Activated CD8-positive, alpha-beta memory T cell treated with anti-CD3 and anti-CD28 coated beads for 24 hours (primary cell): ENCODE data around the gene FAF1.

Experiments
- DNase-seq: peaks from one replicate; pipeline ENCODE4 v3.0.0-alpha.2; 2020

The FAF1 gene

DNA sequence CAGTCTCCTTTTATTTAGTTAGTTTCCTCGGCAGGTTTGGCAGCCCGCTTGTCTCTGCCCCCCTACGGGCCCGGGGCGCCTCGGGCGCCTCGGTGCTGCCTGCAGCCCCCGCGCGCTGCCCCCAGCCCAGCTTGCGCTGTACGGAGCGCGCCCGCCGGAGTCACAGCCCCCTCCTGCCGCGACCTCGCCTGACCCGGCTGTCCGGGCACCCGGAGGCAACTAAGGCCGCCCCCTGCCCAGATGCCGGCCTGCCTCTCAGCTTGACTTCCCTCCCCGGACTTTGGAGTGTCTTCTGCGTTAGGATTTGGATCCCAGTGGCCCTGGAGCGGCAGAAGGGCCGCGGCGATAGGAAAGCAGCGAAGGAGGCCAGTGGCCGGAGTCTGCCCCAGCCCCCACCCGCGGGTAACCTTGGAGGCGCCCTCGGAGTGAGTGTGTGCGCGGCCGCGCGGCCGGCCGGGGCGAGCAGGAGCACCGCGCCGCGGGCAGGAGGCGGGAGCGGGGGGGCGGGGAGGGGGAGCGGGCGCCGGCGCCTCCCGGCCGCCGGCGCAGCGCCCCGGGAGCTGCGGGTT, 17.6 kb upstream of the FAF1 start:
- DNase-seq: peak; percentile 72

DNA sequence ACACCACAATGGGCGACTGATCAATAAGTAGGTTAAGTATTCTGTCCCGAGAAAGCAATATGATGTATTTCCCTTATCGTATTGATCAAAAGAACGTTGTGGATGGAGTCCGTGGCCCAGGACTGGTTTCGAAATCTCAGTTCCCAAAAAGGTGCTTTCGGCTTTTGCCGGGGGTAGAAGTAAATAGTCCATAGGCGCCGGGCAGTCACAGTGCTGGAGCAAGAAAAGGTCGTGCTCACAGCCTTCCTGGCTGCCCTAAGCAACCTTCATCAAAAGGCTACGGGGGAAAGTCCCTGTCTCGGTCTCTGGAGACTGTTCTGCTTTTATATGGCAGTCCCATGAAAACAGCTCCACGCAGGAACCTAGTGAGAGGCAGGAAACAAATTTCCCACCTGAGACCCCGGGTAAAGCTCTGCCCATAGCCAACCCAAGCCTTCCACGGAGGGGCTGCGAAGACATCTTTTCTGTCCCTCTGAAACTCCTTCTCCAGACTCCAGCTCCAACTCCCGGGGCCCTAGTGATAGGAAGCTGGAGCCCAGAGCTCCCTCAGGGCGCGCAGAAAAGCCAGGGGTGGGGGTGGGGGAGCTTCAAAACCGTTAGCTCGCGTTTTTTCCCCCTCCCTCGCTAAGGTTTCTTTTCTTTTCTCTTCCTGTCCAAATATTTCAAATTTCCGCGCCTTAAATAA, 17.0 kb upstream of the FAF1 start:
- DNase-seq: peak; percentile 66

DNA sequence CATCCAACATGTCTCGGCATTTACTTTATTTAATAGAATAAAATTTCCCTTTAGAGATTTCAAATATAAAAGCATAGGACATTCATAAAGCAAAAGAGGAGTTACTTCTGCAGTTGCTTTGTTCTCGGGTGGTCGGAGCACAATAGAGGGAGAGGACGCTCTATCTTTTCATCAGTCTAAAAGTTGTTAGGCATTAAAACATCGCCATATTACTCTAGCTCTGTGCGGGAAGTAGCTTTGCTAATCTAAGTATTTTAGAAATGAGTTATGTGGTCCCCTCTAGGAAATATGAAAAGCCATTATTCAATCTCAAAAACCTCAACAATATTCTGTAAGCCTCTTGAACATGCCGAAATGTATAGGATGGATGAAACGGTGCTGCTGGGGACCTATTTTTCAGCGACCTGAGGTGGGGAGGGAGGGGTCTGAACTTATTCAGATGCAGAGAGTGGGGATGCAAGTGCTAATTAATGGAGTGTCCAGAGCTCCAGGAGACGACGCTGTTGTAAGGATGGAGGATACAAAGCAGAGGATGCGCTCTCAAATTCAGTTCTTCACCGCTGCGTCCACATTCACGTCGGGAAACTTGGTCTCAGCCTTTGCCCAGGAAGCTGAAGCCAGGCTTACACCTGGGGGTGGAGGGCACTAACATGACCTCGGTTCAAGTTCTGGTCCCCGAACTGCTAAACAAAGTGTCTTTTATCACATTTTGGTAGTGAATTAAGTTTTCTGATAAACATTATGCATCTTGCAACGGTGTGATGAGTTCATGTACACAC, 16.2 kb upstream of the FAF1 start:
- DNase-seq: no peak

DNA sequence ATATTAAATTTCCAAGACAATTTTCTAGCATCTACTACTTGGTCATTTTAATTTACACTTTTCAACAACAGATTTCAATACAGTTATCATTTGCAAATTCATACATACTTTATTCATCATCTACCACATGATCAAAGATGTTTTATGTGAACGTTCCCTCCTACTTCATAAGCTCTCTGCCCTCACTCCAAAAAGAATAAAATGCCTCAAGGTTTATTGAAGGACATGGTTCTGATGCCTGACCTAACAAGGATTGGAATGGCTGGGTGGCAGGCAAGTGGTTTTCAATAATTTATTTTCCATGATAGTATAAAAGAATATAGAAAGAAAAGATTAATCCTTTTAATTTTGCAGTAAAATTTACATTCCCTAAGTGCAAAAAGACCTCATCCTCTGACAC, 15.4 kb upstream of the FAF1 start:
- no peak for DNase-seq

DNA sequence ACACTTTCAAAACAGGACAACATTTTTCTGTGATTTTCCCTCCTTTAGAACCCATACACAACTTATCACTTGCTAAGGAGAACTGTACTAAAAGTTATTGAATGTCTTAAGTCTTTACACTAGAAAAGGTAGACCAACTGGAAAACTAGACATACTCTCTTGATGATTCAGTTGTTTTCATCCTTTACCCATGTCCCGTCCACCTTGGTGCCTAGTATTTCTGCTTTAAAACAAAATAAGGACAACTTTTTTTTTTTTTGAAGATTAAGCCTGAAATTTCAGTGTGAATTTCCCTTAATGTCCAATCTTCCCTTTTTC, 14.5 kb upstream of the FAF1 start:
- no peak for DNase-seq

DNA sequence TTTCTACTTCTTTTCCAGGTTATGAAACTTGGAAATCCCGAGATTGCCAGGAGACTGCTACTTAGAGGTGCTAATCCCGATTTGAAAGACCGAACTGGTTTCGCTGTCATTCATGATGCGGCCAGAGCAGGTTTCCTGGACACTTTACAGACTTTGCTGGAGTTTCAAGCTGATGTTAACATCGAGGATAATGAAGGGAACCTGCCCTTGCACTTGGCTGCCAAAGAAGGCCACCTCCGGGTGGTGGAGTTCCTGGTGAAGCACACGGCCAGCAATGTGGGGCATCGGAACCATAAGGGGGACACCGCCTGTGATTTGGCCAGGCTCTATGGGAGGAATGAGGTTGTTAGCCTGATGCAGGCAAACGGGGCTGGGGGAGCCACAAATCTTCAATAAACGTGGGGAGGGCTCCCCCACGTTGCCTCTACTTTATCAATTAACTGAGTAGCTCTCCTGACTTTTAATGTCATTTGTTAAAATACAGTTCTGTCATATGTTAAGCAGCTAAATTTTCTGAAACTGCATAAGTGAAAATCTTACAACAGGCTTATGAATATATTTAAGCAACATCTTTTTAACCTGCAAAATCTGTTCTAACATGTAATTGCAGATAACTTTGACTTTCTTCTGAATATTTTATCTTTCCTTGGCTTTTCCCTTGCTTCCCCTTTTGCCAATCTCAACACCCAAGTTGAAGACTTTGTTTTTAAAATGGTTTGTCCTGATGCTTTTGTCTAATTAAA, 14.0 kb upstream of the FAF1 start:
- DNase-seq: no peak

DNA sequence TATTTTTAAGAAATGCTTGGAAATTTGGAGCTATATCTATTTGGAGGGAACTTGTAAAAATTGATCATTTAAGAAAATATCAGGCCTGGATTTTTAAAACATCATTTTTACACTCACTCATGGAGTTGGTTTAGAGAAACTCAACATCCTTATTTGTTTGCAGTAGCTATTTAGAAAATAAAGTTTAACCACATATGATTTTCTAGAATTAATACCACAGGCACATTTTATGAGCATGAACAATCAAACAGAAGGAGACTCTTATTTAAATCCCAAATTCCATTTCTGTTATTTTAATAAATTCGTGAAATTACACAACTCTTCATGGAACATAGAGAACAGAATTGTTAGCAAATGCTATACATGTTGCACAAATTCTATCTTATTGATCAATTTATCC, 13.2 kb upstream of the FAF1 start:
- no peak for DNase-seq

DNA sequence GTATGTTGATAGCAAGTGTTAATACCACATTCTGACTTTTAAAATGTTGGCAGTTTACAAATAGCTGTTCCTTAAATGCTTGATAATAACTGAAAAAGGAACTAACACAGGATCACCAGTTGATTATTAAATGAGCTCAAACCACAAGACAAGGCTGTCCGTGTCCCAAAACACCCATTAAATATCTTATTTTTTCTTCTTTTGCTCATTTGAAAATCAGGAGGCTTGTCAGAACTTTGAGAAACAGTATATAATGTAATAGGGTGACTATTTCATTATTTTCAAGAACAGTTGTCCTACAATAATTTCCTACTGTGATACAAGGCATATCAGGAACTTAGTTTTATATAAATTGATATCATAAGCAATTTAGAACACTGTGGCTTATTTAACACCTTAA, 12.7 kb upstream of the FAF1 start:
- DNase-seq: no peak

DNA sequence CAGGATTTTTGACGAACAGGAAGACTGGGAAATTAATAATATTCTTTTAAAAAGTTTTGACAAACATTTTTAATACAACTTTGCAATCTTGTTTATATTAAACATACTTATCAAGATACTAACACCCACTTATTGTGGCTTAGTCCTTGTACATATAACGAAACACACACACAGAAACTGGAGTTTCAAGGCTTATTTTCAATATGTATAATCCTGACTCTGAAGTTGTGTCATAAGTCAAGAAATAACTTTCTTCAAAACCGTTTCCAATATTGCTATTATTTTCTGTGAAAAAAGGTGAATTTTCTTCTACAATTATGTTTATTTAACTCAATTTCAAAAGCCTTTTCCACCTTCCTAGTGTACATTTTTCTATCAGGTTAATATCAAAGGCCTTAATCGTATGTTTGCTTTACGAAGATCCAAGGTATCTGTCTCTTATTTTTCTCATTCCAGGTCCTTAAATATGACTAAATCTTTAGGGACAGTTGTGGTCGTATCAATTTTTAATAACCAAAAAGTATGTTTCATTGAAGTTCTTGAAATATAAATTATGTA, 11.8 kb upstream of the FAF1 start:
- DNase-seq: no peak

DNA sequence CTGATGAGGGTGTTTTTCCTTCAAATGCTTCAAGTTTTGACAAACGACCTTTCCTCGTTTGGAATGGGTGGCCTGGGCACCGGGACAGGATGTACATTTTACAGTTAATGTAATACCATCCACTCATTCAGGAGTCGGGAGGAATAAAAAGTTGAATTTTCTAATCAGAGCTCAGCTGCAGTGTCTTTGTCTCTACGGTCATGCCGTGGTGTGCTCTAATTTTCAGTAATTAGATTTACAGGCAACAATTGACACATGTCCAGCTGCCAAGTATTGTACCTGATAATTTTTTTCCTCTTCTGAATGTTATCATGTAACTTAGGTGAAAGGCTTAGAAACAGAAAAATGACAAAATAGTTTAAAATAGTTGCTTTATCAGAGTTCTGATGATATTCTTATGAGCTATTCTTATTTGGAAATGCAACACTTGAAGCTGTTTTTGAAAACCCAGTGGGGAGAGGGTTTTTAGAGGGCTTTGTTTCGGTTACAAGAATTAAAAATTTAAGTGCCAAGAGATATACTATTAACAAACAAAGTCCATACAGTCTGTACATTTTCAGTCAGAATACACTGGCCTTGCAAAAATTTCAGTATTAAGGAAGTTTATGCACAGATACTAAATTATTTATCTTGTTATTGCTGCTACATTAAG, 11.0 kb upstream of the FAF1 start:
- DNase-seq: no peak

DNA sequence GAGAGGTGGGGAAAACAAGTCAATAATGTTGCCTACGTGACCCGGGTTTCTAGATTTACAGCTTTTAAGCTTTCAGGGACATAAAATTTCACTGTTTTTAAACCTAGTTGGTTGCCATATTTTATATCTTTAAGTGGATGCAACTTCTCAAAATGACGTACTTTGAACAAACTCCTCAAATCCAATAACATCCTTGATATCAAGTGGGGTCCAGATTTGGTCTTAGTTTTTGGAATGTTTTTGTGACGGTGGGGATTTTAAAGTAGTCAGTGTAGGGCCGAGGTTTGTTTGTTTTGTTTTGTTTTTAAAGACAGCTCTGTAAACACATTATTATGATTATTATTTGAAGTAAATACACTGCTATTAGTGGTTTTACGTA, 10.4 kb upstream of the FAF1 start:
- DNase-seq: no peak

DNA sequence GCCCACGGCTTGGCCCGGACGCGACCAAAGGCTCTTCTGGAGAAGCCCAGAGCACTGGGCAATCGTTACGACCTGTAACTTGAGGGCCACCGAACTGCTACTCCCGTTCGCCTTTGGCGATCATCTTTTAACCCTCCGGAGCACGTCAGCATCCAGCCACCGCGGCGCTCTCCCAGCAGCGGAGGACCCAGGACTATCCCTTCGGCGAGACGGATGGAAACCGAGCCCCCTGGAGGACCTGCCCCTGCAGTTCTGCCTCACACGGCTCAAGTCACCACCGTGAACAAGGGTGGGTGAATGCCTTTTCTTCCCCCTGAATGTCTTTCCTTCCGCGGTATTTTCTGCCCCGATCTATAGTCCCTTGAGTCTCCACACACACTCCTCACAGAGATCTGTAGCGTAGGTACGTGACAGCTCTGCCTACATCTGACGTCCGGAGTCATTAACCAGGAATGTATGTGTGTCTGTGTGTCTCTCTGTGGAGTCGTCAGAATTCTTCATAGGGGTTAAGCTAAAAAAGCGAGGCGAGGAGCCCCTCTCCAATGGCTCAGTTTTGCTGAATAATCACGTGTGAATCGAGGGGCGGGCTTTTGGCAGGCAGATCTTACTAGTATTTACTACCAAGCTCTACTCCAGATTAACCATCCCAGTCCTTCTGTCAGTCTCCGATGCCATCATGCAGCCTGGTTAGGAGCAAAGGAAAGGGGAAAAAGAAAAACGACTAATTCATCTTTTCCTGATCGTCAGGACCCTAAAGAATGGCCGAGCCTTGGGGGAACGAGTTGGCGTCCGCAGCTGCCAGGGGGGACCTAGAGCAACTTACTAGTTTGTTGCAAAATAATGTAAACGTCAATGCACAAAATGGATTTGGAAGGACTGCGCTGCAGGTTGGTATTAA, 9.8 kb upstream of the FAF1 start, which contains the start of gene CDKN2C:
Gene CDKN2C (plus strand): TSS at position 635 of the 898 bp plus-strand sequence. CDS start 124 bp downstream, at position 759.
- peak; percentile 79 for DNase-seq

DNA sequence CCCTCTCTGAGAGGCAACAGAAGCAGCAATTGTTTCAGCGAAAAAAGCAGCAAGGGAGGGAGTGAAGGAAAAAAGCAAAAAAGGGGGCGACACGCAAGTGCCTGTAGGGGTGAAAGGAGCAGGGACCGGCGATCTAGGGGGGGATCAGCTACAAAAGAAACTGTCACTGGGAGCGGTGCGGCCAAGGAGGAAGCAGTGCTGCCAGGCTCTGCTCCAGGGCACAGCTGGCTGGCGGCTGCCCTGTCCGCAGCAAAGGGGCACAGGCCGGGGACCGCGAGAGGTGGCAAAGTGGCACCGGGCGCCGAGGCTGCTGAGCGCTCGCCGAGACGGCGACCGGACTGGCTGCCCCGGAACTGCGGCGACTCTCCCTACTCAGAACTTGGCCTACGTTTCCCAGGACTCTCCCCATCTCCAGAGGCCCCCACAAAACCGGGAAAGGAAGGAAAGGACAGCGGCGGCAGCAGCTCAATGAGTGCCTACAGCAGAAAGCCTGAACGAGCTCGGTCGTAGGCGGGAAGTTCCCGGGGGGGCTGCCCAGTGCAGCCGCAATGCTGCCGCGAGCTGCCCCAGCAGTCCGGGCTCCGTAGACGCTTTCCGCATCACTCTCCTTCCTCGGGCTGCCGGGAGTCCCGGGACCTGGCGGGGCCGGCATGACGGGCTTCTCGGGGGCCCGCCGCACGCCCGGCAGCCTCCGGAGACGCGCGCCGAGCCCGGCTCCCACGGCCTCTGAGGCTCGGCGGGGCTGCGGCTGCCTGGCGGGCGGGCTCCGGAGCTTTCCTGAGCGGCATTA, 8.9 kb upstream of the FAF1 start:
- DNase-seq: peak; percentile 82

DNA sequence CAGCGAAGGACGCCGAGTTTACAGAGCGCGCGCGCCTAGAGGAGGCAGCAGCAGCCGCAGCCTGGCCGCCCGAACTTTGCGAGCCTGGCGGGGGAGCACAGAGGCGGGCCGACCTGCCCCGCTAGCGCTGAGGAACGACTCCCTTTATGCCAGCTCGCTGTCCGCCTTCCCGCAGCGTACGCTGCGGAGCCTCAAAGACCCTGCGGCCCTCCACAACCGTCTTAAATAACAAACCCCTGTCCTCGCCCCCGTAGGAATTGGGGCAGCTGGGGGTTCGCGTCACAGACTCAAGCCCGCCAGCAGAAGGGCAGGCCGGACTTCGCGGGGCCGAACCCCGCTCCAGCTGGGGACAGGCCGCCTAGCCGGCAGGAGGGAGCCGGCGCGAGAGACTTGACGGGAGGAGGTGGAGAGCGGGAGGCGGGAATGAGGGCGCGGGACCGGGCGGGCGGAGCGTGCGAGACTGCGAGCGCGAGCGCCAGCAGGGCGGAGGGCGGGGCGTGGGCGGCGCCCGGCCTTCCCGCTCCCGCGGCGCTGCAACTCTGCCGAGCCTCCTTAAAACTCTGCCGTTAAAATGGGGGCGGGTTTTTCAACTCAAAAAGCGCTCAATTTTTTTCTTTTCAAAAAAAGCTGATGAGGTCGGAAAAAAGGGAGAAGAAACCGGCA, 8.2 kb upstream of the FAF1 start:
- peak; percentile 89 for DNase-seq

DNA sequence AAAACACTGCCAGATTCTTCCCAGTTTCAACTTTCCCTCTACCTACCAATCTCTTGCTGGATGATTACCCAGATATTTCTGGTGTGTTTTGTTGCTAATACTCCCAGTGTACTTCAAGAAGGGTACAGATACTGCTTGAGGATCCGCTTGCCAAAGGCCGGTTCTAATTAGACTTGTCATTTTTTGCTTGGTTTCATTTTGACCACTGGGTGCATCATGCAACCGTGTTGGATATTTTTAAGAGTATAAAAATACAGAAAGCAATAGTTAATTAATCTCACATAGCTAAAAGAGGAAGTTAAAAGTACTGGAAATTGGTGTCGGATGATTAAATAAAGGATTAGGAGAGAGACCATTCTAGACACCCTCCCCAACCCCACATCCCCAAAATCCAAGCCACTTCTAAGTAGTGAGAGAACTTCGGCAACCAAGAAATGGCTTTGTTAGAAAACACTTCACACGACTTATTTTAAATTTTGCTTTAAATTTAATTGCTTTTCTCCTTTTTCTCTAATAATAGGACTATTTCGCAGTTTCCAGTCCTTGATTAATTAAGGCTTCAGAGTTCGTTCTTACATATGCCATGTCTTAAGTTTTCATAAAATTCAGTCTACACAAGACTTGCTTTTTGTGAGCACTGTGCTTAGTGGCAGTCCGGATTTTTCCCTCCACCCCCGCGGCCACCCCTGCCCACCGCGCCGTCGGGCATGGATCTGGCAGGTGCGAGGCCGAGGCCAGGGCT, 7.5 kb upstream of the FAF1 start:
- no peak for DNase-seq

DNA sequence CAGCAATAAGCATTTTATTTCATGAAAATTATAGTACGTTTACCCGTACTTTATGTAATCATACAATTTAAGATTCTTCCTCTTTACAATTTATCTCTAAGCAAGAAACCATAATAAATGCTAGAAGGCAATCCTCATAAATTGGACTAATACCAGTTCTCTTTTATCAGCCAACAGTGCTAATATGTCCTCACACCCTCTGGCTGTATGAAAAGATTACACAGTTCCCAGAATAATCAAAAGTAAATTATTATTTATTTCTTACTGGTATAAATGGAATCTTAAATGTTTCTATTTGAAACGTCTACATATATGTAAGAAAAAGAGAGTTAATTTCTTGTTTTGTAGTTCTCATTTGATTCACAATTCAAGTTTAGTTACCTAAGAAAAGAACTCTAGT, 6.9 kb upstream of the FAF1 start:
- no peak for DNase-seq

DNA sequence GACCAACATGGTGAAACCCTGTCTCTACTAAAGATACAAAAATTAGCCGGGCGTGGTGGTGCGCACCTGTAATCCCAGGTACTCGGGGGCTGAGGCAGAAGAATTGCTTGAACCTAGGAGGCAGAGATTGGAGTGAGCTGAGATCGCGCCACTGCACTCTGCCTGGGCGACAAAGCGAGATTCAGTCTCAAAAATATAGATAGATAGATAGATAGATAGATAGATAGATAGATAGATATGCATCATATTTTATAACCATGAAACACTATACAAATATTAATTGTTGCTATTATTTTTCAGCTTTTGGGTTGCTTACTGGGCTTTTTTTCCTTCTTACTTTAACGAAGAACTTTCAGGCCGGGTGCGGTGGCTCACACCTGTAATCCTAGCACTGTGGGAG, 4.8 kb upstream of the FAF1 start:
- no peak for DNase-seq

DNA sequence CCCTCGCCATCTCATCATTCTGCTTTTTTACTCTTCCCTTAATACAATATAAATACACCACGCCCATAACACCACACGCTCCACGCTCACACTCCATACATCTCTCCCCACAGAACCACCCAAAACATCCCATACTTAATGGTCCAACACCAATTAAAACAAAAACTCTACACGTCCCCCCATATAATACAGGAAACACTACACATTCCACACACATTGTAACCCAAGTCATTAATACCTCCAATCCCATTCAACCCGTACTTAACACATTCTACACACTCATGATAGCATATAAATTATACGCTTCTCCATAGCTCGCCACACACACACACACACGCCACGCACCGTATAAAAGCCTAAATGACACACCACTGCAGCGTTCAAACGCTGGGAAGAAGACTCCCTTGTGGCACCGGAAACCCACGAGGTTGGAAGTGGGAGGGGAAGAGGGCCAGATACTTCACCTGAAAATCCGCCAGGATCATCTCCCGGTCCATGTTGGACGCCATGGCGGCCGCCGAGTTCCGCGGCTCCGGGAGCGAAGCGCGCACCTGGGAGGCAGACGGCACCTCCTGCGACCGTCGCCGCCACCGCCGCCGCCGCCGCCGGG, 659 bp downstream of the FAF1 start:
- DNase-seq: no peak

DNA sequence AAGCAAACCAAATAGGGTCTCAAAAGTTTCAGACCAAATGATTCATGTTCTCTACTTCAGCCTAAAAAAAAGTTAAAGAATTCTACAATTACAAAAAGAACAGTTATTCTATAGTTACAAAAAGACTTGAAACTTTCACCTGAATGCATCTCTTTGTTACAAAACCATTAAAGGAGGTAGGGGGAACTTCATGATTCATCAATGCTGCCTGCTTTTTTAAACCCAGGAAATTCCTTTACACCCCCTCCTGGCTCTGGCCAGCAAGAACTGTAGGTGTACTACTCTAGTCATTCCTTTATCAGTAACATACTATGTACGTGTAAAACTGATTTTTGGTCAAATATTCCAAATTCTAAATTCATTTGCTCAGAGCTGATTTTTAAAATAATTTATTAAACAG, 5.0 kb downstream of the FAF1 start:
- no peak for DNase-seq
